Measurements from ENCODE around the gene NGRN.

The NGRN gene

GRCh38 chr15:90305932-90306331, 40.5 kb downstream of the NGRN start:
- no peak for DNase-seq (ENCODE audit: low read depth)
- no peak for TF ChIP-seq CTCF (IDR thresholded peaks at IDR 0.05; ENCODE audit: low read depth, low read length, missing control alignments)
- H3K4me3 ChIP-seq (ENCODE audit: low read depth, low read length): no peak overlapping the region

- no peak overlapping the region; the same call in 1 of the 2 replicates for H3K4me3 ChIP-seq (ENCODE audit: low read depth, low read length)
- no peak for TF ChIP-seq CTCF (IDR thresholded peaks at IDR 0.05; ENCODE audit: low read depth, low read length, missing control alignments)
- DNase-seq (ENCODE audit: low read depth): peak; percentile 39
These were observed 41.1 kb downstream of the NGRN start for GRCh38 chr15:90306560-90306959.

GRCh38 chr15:90307661-90308060, 42.2 kb downstream of the NGRN start:
- no peak overlapping the region for H3K4me3 ChIP-seq (ENCODE audit: low read depth, low read length)
- no peak for DNase-seq (ENCODE audit: low read depth)
- TF ChIP-seq CTCF (IDR thresholded peaks at IDR 0.05; ENCODE audit: low read depth, low read length, missing control alignments): no peak

GRCh38 chr15:90309020-90309419, 43.5 kb downstream of the NGRN start:
- DNase-seq (ENCODE audit: low read depth): no peak
- no peak overlapping the region for H3K4me3 ChIP-seq (ENCODE audit: low read depth, low read length)
- TF ChIP-seq CTCF (IDR thresholded peaks at IDR 0.05; ENCODE audit: low read depth, low read length, missing control alignments): no peak

GRCh38 chr15:90315278-90315982, 50.0 kb downstream of the NGRN start:
- DNase-seq (ENCODE audit: low read depth): no peak
- H3K4me3 ChIP-seq (ENCODE audit: low read depth, low read length): no peak overlapping the region
- TF ChIP-seq CTCF (IDR thresholded peaks at IDR 0.05; ENCODE audit: low read depth, low read length, missing control alignments): no peak

DNA sequence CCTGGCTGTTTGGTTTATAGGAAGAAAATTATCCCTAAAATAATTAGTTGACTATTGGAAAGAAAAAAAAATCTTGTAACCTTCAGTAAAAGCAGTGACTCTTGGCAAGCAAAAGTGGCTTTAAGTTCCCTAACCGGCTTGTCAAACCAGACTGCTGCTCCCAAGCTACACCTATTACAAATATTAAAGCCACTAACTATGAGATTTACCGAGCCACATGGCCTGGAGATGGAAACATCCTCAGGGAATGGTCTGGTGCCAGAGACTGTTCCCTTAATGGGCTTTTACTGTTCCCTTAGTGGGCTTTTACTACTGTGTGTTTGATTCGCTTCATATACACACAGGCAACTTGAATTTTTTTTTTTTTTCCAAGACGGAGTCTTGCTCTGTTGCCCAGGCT, 50.7 kb downstream of the NGRN start:
- no peak for TF ChIP-seq CTCF (IDR thresholded peaks at IDR 0.05; ENCODE audit: low read depth, low read length, missing control alignments)
- no peak for DNase-seq (ENCODE audit: low read depth)
- no peak overlapping the region for H3K4me3 ChIP-seq (ENCODE audit: low read depth, low read length)

- TF ChIP-seq CTCF (IDR thresholded peaks at IDR 0.05; ENCODE audit: low read depth, low read length, missing control alignments): no peak
- H3K4me3 ChIP-seq (ENCODE audit: low read depth, low read length): no peak overlapping the region
- DNase-seq (ENCODE audit: low read depth): no peak
These were observed 53.1 kb downstream of the NGRN start for GRCh38 chr15:90318591-90318990.

Data from GM12864 (cell line).